Occipital lobe (tissue), 1 donor: Measurements from ENCODE around the gene TMEM35A. TPM values are rescaled to one million over a fixed set of nuclear protein-coding genes. Genes with fewer than 3 reads are reported as not detected.

Experiments used
- total RNA-seq: library from RNA; depleted of rRNA; stranded (reverse); fragments of >200 nt; gene quantifications from one replicate; pipeline ENCODE4 v1.2.3, GENCODE V29; 2014

The TMEM35A gene
- total RNA-seq, 1 donor from 2014 or later, result 66.4 TPM

Other genes with a start within 250 kb of the TMEM35A start
- not detected for gene NOX1, start 204.5 kb upstream of the TMEM35A start, total RNA-seq
- gene XKRX, start 150.0 kb upstream of the TMEM35A start, total RNA-seq, result 0.16 TPM
- not detected for gene ARL13A, start 109.2 kb upstream of the TMEM35A start, total RNA-seq
- 8.7 TPM for gene TRMT2B, start 26.8 kb upstream of the TMEM35A start, total RNA-seq
- gene CENPI, start 19.3 kb downstream of the TMEM35A start, total RNA-seq, result 7.0 TPM
- gene DRP2, start 140.9 kb downstream of the TMEM35A start, total RNA-seq, result 4.2 TPM
- 0.16 TPM for gene TAF7L, start 212.5 kb downstream of the TMEM35A start, total RNA-seq